Measurements from ENCODE around the gene C13orf42. TPM values are rescaled to one million over a fixed set of nuclear protein-coding genes. Genes with fewer than 3 reads are reported as not detected.

The C13orf42 gene
- total RNA-seq, 3 donors from 2014 or later, result not detected

DNA sequence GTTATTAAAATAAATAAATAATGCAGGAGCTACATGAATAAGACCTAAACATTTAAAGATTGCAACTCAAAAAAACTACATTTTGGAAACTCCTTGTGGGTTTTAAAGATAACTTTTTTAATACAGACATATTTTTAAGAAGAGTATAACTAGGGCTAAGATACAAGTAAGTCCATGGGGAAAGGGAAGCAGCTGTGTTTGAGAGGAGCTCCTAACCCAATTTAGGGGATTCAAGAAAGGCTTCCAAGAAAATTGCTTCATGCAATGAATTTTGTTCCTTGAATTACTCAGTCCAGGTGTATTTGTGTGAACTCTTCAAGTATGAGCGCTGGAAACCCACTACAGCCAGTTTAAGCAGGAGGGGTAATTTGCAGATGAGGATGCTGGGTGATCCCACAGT lies 44.1 kb upstream of the C13orf42 start:
- Histone ChIP-seq H3K4me1 (no peaks in the 10 kb centered on the region), H3K27ac (no peak overlapping the region), H3K9me3 (no peaks in the 10 kb centered on the region), H3K27me3 (no peaks in the 10 kb centered on the region), H3K4me3 (no peak overlapping the region), H3K36me3 (no peaks in the 10 kb centered on the region)
- DNase-seq (ENCODE audit: low spot score in 2 of 2), result no peak
- intact Hi-C loops (cut with DNase I; ENCODE audit: low total_unique reads), result no loop called here
- no peak for TF ChIP-seq POLR2A (IDR thresholded peaks at IDR 0.05)

DNA sequence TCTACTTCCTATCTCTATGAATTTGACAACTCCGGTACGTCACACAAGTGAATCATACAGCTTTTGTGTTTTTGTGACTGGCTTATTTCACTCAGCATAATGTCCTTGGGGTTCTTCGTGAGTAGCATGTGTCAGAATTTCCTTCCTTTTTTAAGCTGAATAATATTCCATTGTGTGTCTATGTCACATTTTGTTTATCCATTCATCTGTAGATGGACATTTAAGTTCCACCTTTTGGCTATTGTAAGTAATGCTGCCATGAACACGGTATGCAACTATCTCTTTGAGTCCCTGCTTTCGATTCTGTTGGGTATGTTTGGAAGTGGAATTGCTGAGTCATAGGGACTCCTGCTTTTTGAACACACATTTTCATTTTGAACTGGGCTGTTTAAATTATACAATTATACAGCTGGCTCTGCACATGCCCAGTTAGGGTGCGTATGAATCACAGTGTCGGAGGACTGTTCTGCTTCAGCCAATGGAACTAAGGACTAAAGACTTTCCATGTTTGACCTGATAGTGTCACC lies 43.0 kb upstream of the C13orf42 start:
- no peaks in the 10 kb centered on the region for H3K9me3 ChIP-seq
- no peak for TF ChIP-seq POLR2AphosphoS5 (IDR thresholded peaks at IDR 0.05)
- intact Hi-C loops (cut with DNase I; ENCODE audit: low total_unique reads), result no loop called here
- no peaks in the 10 kb centered on the region for H3K36me3 ChIP-seq
- H3K4me1 ChIP-seq, result no peaks in the 10 kb centered on the region
- no peak overlapping the region for H3K27ac ChIP-seq
- no peaks in the 10 kb centered on the region for H3K27me3 ChIP-seq
- no peak for DNase-seq (ENCODE audit: low spot score in 2 of 2)
- no peak overlapping the region for H3K4me3 ChIP-seq

DNA sequence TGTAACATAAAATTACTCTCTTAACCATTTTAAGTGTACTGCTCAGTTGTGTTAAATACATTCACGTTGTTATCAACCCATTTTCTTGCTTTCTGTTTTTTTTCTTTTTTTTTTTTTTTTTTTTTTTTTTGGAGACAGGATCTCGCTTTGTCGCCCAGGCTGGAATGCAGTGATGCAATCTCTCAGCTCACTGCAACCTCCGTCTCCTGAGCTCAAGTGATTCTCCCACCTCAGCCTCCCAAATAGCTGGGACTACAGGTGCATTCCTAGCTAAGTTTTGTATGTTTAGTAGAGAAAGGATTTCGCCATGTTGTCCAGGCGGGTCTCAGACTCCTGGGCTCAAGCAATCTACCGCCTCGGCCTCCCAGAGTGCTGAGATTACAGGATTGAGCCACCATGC lies 42.5 kb upstream of the C13orf42 start:
- DNase-seq (ENCODE audit: low spot score in 2 of 2), result no peak
- no peaks in the 10 kb centered on the region for H3K4me1 ChIP-seq
- intact Hi-C loops (cut with DNase I; ENCODE audit: low total_unique reads), result no loop called here
- no peak overlapping the region for H3K4me3 ChIP-seq
- H3K36me3 ChIP-seq, result no peaks in the 10 kb centered on the region
- no peaks in the 10 kb centered on the region for H3K27me3 ChIP-seq
- TF ChIP-seq POLR2AphosphoS5 (IDR thresholded peaks at IDR 0.05) (no peak), POLR2A (IDR thresholded peaks at IDR 0.05) (no peak)
- TF ChIP-seq, protein P1, sequence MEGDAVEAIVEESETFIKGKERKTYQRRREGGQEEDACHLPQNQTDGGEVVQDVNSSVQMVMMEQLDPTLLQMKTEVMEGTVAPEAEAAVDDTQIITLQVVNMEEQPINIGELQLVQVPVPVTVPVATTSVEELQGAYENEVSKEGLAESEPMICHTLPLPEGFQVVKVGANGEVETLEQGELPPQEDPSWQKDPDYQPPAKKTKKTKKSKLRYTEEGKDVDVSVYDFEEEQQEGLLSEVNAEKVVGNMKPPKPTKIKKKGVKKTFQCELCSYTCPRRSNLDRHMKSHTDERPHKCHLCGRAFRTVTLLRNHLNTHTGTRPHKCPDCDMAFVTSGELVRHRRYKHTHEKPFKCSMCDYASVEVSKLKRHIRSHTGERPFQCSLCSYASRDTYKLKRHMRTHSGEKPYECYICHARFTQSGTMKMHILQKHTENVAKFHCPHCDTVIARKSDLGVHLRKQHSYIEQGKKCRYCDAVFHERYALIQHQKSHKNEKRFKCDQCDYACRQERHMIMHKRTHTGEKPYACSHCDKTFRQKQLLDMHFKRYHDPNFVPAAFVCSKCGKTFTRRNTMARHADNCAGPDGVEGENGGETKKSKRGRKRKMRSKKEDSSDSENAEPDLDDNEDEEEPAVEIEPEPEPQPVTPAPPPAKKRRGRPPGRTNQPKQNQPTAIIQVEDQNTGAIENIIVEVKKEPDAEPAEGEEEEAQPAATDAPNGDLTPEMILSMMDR (IDR thresholded peaks at IDR 0.05), result no peak
- H3K27ac ChIP-seq, result no peak overlapping the region
- H3K9me3 ChIP-seq, result no peaks in the 10 kb centered on the region

DNA sequence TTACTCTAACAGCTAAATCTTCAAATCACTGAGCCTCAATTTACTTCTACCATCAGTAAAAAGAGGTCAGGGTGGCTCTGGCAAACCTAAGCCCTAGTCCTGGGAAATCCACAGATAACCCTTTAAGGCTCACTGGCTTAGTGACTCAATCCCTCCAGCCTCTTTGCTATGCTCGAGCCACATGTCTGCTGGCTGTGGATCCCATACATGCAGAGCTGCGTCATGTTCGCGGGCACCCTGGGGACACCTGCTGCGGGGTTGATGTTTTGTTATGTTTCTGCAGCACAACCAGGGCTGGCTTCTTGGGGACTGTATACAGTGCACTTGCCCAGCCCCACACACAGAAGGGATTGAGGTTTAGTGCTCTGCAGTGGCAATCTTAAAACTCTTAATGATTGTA lies 41.6 kb upstream of the C13orf42 start:
- intact Hi-C loops (cut with DNase I; ENCODE audit: low total_unique reads), result no loop called here
- H3K27me3 ChIP-seq, result no peaks in the 10 kb centered on the region
- DNase-seq (ENCODE audit: low spot score in 2 of 2), result no peak
- H3K4me3 ChIP-seq, result no peak overlapping the region
- no peaks in the 10 kb centered on the region for H3K9me3 ChIP-seq
- H3K27ac ChIP-seq, result no peak overlapping the region
- H3K36me3 ChIP-seq, result no peaks in the 10 kb centered on the region
- H3K4me1 ChIP-seq, result no peaks in the 10 kb centered on the region
- no peak for TF ChIP-seq POLR2AphosphoS5 (IDR thresholded peaks at IDR 0.05)
- TF ChIP-seq POLR2A (IDR thresholded peaks at IDR 0.05), result no peak
- TF ChIP-seq, protein P1 (IDR thresholded peaks at IDR 0.05), result no peak

DNA sequence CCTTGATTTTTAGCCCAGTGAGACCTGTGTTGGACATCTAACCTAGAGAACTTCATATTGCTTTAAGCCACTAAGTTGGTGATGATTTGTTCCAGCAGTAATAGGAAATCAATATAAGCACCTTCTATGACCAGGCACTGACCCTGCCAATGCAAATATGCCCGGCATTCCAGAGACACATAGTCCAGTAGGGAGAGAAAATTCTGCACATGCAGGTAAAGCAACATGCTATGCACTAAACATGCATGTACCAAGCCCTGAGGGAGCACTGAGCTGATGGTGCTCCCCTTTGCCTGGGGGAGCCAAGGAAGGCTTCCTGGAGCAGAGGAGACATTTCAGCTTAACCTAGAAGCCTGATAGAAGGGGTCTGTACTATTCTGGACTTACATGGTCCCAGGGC lies 40.4 kb upstream of the C13orf42 start:
- intact Hi-C loops (cut with DNase I; ENCODE audit: low total_unique reads), result no loop called here
- Histone ChIP-seq H3K27ac (no peak overlapping the region), H3K9me3 (no peaks in the 10 kb centered on the region), H3K27me3 (no peaks in the 10 kb centered on the region), H3K4me3 (no peak overlapping the region), H3K36me3 (no peaks in the 10 kb centered on the region), H3K4me1 (no peaks in the 10 kb centered on the region)
- no peak for DNase-seq (ENCODE audit: low spot score in 2 of 2)
- TF ChIP-seq POLR2A (IDR thresholded peaks at IDR 0.05) (no peak), POLR2AphosphoS5 (IDR thresholded peaks at IDR 0.05) (no peak)
- TF ChIP-seq, protein P1 (IDR thresholded peaks at IDR 0.05), result no peak

DNA sequence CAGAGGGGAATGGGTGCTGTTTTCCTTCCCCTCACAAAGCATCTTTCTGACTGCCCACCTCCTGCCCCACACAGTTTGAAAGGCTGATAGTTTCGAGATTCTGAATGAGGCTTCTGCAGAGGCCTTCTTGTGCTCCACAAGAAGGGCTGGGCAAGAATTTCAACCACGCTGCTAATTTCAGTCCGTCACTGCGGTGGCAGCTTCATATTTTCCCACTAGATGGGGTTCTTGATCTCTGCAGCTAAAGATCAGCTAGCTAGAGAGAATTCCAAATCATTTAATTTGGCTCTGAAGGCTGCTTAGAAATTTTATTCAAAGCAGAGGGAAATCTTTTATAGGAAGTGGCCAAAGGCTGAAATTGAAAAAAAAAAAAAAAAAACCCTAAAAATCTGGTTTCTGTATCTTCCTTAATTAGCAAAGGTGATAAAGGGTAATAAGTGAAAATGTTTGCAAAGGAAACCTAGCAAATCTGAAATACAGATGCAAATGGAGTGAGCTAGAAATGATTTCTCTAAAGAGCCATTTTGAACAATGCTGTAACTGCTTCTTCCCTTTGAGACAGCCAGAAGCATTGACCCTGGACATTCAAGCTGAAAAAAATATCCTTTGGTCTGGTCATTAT lies 38.0 kb upstream of the C13orf42 start:
- DNase-seq (ENCODE audit: low spot score in 2 of 2), result peak in 1 of 2 donors; percentile 30
- H3K27ac ChIP-seq, result peak overlapping the region in 1 of 2 donors; percentile 48

More for the DNA sequence above, 38.0 kb upstream of the C13orf42 start:
- H3K9me3 ChIP-seq, result peaks cover 2 to 4% of the 10 kb centered on the region in 2 donors
- no peaks in the 10 kb centered on the region for H3K4me1 ChIP-seq
- TF ChIP-seq POLR2AphosphoS5 (IDR thresholded peaks at IDR 0.05), result no peak
- TF ChIP-seq, protein P1 (IDR thresholded peaks at IDR 0.05), result peak in 2 of 3 donors; percentile 28 to 34
- intact Hi-C loops (cut with DNase I; ENCODE audit: low total_unique reads), result no loop called here
- H3K36me3 ChIP-seq, result no peaks in the 10 kb centered on the region
- H3K27me3 ChIP-seq, result no peaks in the 10 kb centered on the region
- H3K4me3 ChIP-seq, result no peak overlapping the region
